HS-5 (cell line): ENCODE results near the gene ZNF80.

Source experiments
- DNase-seq: peaks from one replicate; pipeline ENCODE4 v3.0.0-alpha.2; 2012; ENCODE audit warnings: low read depth

Gene ZNF80

DNA sequence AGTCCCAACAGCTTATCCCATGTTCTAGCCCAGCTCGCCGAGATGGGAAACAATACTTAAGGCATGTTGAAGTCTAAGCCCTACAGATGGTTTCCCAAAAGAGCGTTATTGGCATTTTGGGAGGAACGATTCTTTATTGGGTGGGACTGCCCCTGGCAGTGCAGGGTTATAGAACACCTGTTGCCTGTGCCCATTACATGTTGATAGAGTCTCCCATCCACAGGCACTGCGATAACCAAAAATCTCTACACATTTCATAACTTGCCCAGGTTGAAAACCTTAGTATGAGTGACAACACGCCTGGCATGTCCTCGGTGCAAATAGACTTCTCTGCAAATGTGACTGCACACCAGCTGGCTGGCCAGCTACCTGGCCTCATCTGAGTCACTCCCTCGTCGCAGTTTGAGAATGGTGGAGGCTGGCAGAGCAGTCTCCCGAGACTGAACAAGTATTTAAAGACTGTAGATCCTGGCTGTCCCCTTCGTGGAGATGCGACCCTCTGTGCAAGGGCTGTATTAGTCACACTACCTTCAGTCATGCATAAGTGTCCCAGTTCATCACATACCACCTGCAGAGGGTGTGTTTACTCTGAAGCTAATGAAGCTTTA, 18.7 kb downstream of the ZNF80 start:
- no peak for DNase-seq

DNA sequence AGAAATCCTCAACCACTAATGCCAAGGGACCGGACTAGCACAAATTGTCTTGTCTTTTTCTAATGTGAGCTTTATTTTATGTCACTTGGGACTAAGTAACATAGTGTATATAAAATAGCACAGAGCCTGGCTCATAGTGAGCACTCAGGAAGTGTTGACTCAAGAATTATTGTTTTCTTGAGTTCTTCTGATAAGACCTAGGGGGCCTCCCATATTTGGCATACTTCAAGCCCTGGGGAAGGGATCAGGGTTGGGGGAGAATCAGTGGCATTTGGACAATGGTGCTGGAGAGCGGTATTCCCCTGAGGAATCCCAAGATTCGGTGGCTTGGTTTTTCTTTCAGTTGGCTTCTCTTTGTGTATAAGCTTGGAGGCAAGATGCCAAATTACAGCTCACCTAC, 19.4 kb downstream of the ZNF80 start:
- DNase-seq, result no peak

DNA sequence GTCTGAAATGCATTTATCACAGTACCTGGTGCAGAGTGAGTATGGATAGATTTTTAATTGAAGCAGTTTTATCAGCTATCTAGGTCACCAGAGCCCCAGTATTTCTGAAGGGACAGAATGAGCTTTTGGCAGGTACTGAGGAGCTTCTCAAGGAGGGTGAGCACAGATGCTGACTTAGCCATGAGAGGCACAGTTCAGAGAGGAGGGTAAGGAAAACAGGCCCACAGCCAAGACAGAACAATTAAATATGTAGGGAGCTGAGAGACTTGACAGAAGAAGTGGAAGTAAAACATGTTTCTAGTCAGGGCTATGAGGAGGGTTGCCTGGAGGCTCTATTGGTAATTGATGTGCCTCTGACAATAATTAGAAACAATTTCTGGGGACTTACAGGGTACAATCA, 20.1 kb downstream of the ZNF80 start:
- DNase-seq, result no peak

DNA sequence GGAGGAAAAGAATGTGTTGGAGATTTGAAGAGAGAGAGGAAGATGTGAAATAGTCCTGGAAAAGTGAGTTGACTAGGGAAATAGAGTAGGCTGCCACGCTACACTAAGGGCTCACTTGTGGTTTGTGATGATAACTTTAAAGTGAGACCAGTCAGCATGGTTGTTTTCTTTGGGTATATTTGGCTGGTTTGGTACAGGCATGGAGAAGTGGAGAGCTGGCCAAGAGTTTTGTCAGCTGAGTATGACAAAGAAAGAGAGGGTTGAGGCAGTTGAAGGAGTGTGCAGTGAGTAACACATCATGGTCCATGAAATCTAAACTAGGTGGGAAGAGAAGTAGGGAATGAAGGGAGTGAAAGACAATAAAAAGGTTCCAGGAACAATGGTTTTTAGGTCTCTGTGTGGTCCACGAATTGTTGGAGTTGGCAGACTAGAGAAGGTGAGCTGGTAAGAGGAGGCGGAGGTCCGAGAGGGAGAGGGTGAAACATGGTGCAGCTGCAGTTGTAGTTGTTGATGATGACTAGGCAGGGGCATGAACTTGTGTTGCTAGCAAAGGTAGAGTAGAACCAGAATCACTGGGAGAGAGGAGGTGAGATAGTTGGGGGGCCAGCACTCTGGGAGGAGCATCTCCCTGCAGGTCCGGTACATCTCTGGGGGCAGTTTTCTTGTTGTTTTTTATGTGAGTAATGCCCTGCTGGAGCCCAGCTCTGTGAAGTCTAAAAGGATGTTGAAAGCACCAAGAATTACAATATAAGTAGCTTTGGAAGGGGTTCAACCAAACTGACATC, 21.0 kb downstream of the ZNF80 start:
- no peak for DNase-seq

DNA sequence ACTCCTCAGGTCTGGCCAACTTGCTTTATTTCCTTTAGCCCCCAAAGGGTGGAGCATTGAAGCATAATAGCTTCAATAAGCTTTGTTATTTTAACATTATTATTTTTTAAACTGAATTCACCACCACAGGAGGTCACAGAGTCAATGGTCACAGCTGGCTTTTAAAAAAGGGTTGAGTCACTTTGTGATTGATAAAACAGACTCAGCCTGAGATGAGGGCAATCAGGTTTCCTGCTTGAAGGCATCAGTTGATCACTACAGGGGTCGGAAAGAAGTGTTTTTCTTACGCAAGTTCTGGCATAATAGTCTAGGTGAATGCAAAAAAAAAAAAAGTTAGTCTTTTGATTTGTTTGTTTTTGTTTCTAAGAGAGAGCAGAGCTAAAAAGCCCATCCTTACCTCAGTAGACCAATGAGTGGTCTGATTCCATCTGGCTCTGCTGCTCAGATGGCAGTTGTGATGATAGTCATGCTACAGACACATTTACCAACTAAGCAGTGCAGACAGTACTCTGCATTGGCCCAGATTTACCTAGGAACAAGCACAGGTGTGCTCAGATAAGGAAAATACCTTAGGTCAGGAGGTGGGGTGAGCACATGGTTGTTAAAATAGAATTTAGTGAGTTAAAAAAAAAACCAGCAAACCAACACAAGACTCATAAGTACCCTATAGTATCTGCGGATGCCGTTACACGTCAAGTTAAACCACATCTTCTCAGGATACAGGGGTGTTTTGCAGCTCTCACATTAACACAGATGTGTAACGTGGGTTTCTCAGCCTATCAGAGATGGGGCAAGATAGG, 22.6 kb downstream of the ZNF80 start:
- DNase-seq, result no peak

DNA sequence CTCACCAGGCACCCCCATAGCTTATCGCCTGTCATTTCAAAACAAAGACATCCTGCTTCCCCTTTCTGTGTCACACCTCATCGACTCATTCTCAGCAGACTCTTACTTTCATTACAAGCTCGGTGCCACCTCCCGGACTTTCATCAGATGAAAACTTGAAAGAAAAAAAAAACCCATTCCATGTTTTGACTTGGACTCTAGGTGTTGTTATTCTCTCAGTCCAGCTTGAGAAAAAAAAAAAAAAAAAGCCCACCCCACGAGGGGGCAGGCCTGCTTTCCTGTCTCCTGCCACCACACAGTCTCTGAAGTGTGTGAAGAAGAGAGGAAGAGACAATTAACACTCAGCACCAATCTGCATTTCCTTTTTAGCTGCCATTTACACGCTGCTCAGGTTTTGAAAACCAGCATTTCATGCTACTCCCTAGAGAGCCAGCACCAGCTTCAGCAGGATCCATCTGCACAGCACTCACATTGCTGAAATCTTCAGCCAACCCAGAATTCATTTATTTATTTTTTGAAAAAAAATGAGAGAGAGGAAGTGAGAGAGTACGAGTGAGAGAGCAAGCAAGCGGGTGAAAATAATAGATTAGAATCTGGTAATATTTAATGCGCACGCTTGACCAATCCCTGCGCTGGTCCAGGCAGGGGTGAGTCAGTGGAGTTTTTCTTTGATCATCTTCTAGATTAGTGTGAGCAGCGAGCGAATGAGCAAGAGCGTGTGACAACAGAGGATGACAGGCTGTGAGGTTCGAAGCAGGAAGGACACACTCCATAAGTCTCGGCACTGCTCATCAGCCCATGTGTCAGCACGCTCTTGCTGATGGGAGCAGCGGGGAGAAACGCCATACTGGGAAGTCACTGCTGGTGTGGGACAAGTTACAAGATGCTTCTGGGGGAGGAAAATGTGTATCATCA, 23.5 kb downstream of the ZNF80 start:
- peak; percentile 59 for DNase-seq

DNA sequence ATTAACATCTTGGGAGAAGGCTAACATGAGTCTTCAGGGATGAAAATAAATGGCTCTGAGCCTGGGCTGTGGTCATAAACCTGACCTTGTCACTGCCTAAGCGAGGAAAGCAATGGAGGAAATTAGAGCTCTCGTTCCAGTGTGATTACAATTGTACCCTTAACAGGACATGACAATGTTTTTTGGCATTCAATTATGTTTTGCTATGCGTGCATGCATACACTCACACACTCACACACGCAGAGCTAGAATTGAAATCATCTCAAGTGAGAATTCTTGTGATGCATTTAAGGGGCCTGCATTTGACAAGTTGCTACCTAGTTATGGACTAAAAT, 24.1 kb downstream of the ZNF80 start:
- DNase-seq, result no peak

DNA sequence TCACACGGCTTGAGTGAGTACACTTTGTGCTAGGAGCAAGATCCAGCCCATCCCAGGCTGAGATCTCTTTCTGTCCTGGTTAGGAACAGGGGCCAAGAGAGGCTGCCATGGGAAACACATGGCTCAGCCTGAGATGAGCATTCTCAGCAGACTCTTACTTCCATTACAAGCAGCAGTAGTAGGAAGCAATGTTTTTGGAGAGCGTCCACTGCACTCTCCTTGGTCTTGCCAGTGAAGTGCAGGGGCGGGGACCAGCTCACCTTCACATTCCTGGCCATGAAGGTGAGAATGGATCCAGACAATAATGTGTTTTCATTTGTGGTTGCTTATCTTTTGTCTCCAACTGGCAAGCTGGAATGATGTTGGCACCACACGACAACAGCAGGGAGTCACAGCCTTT, 24.7 kb downstream of the ZNF80 start:
- DNase-seq, result no peak

DNA sequence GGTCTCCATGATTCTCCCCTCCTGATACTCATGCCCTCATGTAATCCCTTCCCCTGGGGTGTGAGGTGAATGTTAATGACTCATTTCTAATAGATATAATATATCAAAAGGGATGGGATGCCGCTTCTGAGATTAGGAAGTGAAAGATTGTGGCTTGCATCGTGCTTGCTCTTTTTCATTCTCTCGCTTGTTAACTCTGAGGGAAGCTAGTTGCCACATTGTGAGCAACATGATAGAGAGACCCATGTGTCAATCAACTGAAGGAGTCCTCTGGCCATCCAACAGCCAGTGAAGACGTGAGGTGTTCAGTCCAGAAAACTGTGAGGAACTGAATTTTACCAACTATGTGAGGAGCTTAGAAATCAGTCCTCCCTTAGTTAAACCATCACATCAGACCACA, 29.6 kb downstream of the ZNF80 start:
- no peak for DNase-seq

DNA sequence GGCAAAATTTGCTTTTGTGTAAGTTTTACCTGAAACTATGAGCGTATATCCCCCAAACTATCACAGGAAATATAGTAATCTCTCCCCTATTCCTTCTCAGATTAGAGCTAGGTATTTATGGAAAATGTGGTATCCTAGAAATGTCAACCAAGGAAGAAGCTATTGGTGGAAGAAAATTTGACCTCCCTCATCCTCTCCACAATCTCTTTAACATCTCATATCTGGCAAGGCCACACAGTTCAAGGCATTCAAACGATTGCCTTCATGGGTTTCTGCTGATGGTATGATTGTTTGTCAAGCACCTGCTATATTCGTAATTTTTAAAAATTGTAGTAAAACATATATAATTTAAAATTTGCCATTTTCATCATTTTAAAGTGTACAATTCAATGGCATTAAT, 31.0 kb downstream of the ZNF80 start:
- DNase-seq, result no peak

DNA sequence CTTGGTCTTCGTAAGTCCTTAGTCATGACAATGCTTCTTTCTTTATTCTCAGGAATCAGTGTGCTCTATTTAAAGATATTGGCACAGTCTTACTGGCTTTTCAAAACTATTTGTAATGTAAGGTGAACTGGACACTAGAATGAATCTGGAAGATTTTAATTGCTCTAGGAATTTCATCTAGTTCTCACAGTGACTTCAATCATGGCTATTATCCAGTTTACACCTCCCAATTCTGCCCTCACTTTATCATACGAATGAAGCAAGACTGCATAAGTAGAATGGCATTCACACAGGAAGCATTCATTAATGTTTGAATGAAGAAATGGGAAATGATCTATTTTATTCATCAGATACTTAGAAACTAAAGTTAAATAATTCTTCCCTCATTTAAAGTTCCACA, 31.8 kb downstream of the ZNF80 start:
- DNase-seq, result no peak

DNA sequence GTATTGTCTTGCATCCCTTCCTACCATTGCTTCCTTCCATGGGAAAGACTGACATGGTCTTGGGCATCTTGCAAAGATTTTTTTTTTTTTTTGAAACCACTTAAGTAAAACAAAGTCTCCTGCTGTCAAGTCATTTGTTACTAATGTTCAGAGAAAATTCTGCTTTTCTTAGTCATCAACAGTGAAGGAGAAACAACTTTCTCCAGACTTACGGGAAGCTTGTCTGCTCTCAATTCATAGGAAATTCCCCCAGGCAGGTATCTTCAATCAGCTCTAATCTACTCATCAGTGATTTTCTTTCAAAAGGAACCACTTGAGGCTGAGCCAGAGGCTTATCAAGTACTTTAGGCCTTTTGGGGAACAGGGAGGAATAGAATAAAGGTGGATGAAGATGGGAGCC, 42.6 kb downstream of the ZNF80 start:
- no peak for DNase-seq

DNA sequence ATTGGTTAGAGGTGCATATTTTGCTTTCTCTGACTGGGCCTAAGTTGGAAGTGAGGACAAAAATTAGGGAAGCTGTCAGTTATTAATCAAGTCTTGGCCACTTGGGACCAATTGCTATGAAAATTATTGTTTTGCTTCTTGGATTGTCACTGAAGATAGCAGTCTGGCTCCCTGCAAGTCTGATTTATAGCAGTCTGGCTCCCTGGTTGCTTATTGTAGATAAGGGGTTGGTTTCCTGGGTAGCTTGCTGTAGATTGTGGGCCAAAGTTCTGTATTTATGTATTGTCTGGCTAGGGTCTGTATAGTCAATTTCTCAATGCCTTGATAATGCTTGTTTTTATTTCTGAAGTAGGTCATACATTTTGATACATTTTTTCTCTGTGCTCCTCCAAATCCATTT, 45.2 kb downstream of the ZNF80 start:
- no peak for DNase-seq

DNA sequence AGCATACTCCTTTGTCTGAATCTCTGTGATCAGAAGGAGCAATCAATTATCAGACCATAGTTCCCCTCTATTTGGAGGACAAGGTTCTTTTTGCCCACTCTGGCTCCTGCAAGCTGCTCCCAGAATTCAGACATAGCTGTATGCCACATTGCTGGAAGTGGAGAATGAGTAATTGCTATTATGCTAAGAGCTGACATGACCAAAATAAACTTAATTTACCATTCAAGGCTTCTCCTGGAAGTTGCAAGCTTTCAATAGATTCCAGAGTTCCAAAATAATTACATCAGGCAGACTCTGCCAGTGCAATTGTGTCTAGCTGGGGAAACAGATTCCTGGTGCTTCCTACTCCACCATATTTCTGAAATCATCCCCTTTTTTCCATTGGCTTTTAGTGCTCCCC, 50.9 kb downstream of the ZNF80 start:
- DNase-seq, result no peak
